Liver (tissue), 9 donors: ENCODE results near the gene C10orf143. TPM values are rescaled to one million over a fixed set of nuclear protein-coding genes. Genes with fewer than 3 reads are reported as not detected.

Experiments used
- DNase-seq: peaks from one replicate; pipeline ENCODE4 v3.0.0-alpha.2; 2017; ENCODE audit warnings: low spot score
- H3K27ac ChIP-seq, 2 donors: one replicate each; pipeline ENCODE4 v1.7.0; 2013; ENCODE audit warnings: inconsistent platforms in 2 of 2, low read length in 2 of 2, control low read depth in 1 of 2, low read depth in 1 of 2, mild to moderate bottlenecking in 1 of 2
- H3K27me3 ChIP-seq, 4 donors: one replicate each; pipeline versions ENCODE4 v1.6.1 to v1.7.0; 2013; ENCODE audit warnings: low read length in 3 of 4, inconsistent platforms in 1 of 4, mild to moderate bottlenecking in 1 of 4, moderate library complexity in 1 of 4; ENCODE audit not compliant: control insufficient read depth in 4 of 4, insufficient read depth in 4 of 4
- H3K36me3 ChIP-seq, 4 donors: one replicate each; pipeline versions ENCODE4 v1.6.1 to v1.7.0; 2013; ENCODE audit warnings: low read length in 3 of 4, mild to moderate bottlenecking in 3 of 4, low read depth in 1 of 4, moderate library complexity in 1 of 4; ENCODE audit not compliant: control insufficient read depth in 4 of 4, insufficient read depth in 3 of 4
- H3K4me1 ChIP-seq, 4 donors: one replicate each; pipeline versions ENCODE4 v1.6.1 to v1.7.0; 2013; ENCODE audit warnings: low read length in 3 of 4, mild to moderate bottlenecking in 3 of 4, moderate library complexity in 1 of 4; ENCODE audit not compliant: control insufficient read depth in 4 of 4, insufficient read depth in 4 of 4
- H3K4me3 ChIP-seq, 3 donors: one replicate each; pipeline versions ENCODE4 v1.6.1 to v1.7.0; 2013; ENCODE audit warnings: low read length in 3 of 3, control low read depth in 1 of 3, low read depth in 1 of 3, mild to moderate bottlenecking in 1 of 3
- H3K9ac ChIP-seq, 2 donors: one replicate each; pipeline ENCODE4 v1.7.0; 2013; ENCODE audit warnings: low read length in 2 of 2, mild to moderate bottlenecking in 2 of 2, moderate library complexity in 2 of 2, control low read depth in 1 of 2, low read depth in 1 of 2
- H3K9me3 ChIP-seq, 4 donors: one replicate each; pipeline versions ENCODE4 v1.6.1 to v1.7.0; 2013; ENCODE audit warnings: low read length in 3 of 4; ENCODE audit not compliant: control insufficient read depth in 4 of 4
- ATF3 ChIP-seq: IDR thresholded peaks from 2 replicates; pipeline ENCODE4 v1.6.1; 2016; ENCODE audit warnings: antibody characterized with exemption
- CTCF ChIP-seq: fragments of 150-350 bp; IDR thresholded peaks from 2 replicates; pipeline ENCODE4 v1.5.1; 2017; ENCODE audit warnings: improper control_type of control experiment, low read depth, low read length; ENCODE audit not compliant: missing input control
- EGR1 ChIP-seq, 2 donors: IDR thresholded peaks; 2 replicates each; pipeline ENCODE4 v1.6.1; 2016 to 2018; ENCODE audit warnings: antibody characterized with exemption in 2 of 2, low read depth in 2 of 2
- FOXA1 ChIP-seq: IDR thresholded peaks from 2 replicates; pipeline ENCODE4 v1.6.1; 2016; ENCODE audit warnings: antibody characterized with exemption
- FOXA2 ChIP-seq: IDR thresholded peaks from 2 replicates; pipeline ENCODE4 v1.6.1; 2016; ENCODE audit warnings: antibody characterized with exemption
- GABPA ChIP-seq, 2 donors: IDR thresholded peaks in 1 of 2; conservative IDR thresholded peaks in 1 of 2; 2 replicates each; pipeline ENCODE4 v1.6.1; 2016; ENCODE audit warnings: antibody characterized with exemption in 2 of 2, mild to moderate bottlenecking in 1 of 2, moderate library complexity in 1 of 2
- HNF4A ChIP-seq, 2 donors: conservative IDR thresholded peaks; 2 replicates each; pipeline ENCODE4 v1.6.1; 2016; ENCODE audit warnings: antibody characterized with exemption in 2 of 2, mild to moderate bottlenecking in 2 of 2
- HNF4G ChIP-seq: IDR thresholded peaks from 2 replicates; pipeline ENCODE4 v1.6.1; 2016; ENCODE audit warnings: antibody characterized with exemption
- JUND ChIP-seq, 2 donors: IDR thresholded peaks; 2 replicates each; pipeline ENCODE4 v1.6.1; 2016; ENCODE audit warnings: antibody characterized with exemption in 2 of 2
- MAX ChIP-seq: IDR thresholded peaks from 2 replicates; pipeline ENCODE4 v1.6.1; 2016; ENCODE audit warnings: antibody characterized with exemption
- NR2F2 ChIP-seq: IDR thresholded peaks from 2 replicates; pipeline ENCODE4 v1.6.1; 2016; ENCODE audit warnings: antibody characterized with exemption
- RAD21 ChIP-seq, 2 donors: IDR thresholded peaks; 2 replicates each; pipeline ENCODE4 v1.6.1; 2016; ENCODE audit warnings: antibody characterized with exemption in 2 of 2, mild to moderate bottlenecking in 2 of 2
- REST ChIP-seq: IDR thresholded peaks from 2 replicates; pipeline ENCODE4 v1.6.1; 2016; ENCODE audit warnings: antibody characterized with exemption, mild to moderate bottlenecking
- RXRA ChIP-seq, 2 donors: IDR thresholded peaks; 2 replicates each; pipeline ENCODE4 v1.6.1; 2017 to 2018; ENCODE audit warnings: antibody characterized with exemption in 2 of 2, mild to moderate bottlenecking in 1 of 2
- SP1 ChIP-seq: IDR thresholded peaks from 2 replicates; pipeline ENCODE4 v1.6.1; 2018; ENCODE audit warnings: antibody characterized with exemption, mild to moderate bottlenecking
- TAF1 ChIP-seq: conservative IDR thresholded peaks from 2 replicates; pipeline ENCODE4 v1.6.1; 2016; ENCODE audit warnings: antibody characterized with exemption, mild to moderate bottlenecking
- YY1 ChIP-seq: IDR thresholded peaks from 2 replicates; pipeline ENCODE4 v1.6.1; 2016; ENCODE audit warnings: antibody characterized with exemption, mild to moderate bottlenecking
- ZBTB33 ChIP-seq: IDR thresholded peaks from 2 replicates; pipeline ENCODE4 v1.6.1; 2016; ENCODE audit warnings: antibody characterized with exemption
- WGBS: extraction: QIAGEN DNeasy Blood & Tissue Kit; methylation state at CpG from one replicate; pipeline ENCODE4 v1.1.7; 2013; 5-methylcytosine and 5-hydroxymethylcytosine counted together
- polyA plus RNA-seq, 2 donors: library from polyadenylated mRNA; stranded (reverse) in 1 of 2; unstranded in 1 of 2; fragments of 200-250 nt in 1 of 2; fragments of >200 nt in 1 of 2; fragmentation: Nextera tagmentation in 1 of 2; extraction: Ambion mirVana in 1 of 2; gene quantifications; one replicate each; pipeline versions ENCODE4 v1.2.1 to v1.2.3, GENCODE V29; 2013 to 2015
- total RNA-seq, 2 donors: library from RNA; depleted of rRNA; stranded (reverse); fragments of >200 nt; gene quantifications; one replicate each; pipeline ENCODE4 v1.2.3, GENCODE V29; 2014
- donor health status: healthy.
- donor health status: healthy.
- donor health status: healthy.
- donor health status: healthy.
- donor health status: healthy.

Gene C10orf143
- total and polyA plus RNA-seq, 4 donors, result 0.14 to 2.7 (median 1.2) TPM

- no peaks in the 10 kb centered on the region for H3K4me1 ChIP-seq
- no peak overlapping the region for H3K9ac ChIP-seq
- H3K27me3 ChIP-seq, result no peaks in the 10 kb centered on the region
- no peaks in the 10 kb centered on the region for H3K36me3 ChIP-seq
- no peak overlapping the region for H3K27ac ChIP-seq
- H3K4me3 ChIP-seq, result no peak overlapping the region
- WGBS, result 78% methylated on average over 5 of the region's 5 CpGs
- TF ChIP-seq JUND (IDR thresholded peaks at IDR 0.05) (no peak), RAD21 (IDR thresholded peaks at IDR 0.05) (no peak), HNF4A (conservative IDR thresholded peaks at IDR 0.05) (no peak), YY1 (no peak), MAX (no peak), CTCF (no peak), EGR1 (IDR thresholded peaks at IDR 0.05; ENCODE audit: low read depth in 2 of 2) (no peak), GABPA (IDR thresholded peaks at IDR 0.05 in 1 of 2, conservative IDR thresholded peaks at IDR 0.05 in 1 of 2) (no peak), HNF4G (no peak), REST (no peak), SP1 (no peak), NR2F2 (no peak), ATF3 (no peak), FOXA2 (no peak), FOXA1 (no peak), ZBTB33 (no peak), RXRA (IDR thresholded peaks at IDR 0.05) (no peak)
- no peaks in the 10 kb centered on the region for H3K9me3 ChIP-seq
- DNase-seq, result no peak
Measured at GRCh38 chr10:130018265-130018664, 92.4 kb downstream of the C10orf143 start.

- 82% methylated on average over 13 of the region's 13 CpGs for WGBS
- H3K9me3 ChIP-seq, result no peaks in the 10 kb centered on the region
- no peaks in the 10 kb centered on the region for H3K4me1 ChIP-seq
- H3K27me3 ChIP-seq, result no peaks in the 10 kb centered on the region
- H3K4me3 ChIP-seq, result no peak overlapping the region
- H3K36me3 ChIP-seq, result no peaks in the 10 kb centered on the region
- H3K9ac ChIP-seq, result no peak overlapping the region
- DNase-seq, result no peak
- H3K27ac ChIP-seq, result no peak overlapping the region
- TF ChIP-seq GABPA (IDR thresholded peaks at IDR 0.05 in 1 of 2, conservative IDR thresholded peaks at IDR 0.05 in 1 of 2), result no peak
- no peak for TF ChIP-seq FOXA1
- no peak for TF ChIP-seq ZBTB33
- no peak for TF ChIP-seq EGR1 (IDR thresholded peaks at IDR 0.05; ENCODE audit: low read depth in 2 of 2)
- no peak for TF ChIP-seq NR2F2
- no peak for TF ChIP-seq TAF1
- no peak for TF ChIP-seq REST
- TF ChIP-seq RAD21 (IDR thresholded peaks at IDR 0.05), result no peak
Measured at GRCh38 chr10:130017631-130018022, 93.0 kb downstream of the C10orf143 start.
